IMR-90 (cell line): ENCODE measurements around the gene PLEKHD1. TPM values are rescaled to one million over a fixed set of nuclear protein-coding genes. Genes with fewer than 3 reads are reported as not detected.

ENCODE experiments used
- ATAC-seq: fragments of 200-7000 bp; cut with Tn5 transposase; 2 replicates; pipeline ENCODE4 v1.9.1; 2020; ENCODE audit warnings: low read depth, mild to moderate bottlenecking, moderate library complexity
- BruUV-seq: library from RNA; stranded (reverse); fragments of 400-500 nt; replicated peaks from 2 replicates; lab custom pipeline; 2021; lab: Mats Ljungman, UMichigan
- CTCF ChIA-PET: fragments of 300-600 bp; formaldehyde crosslinking; extraction: SDS; loops from one replicate; lab custom pipeline; 2021; ENCODE audit warnings: antibody characterized with exemption; lab: Yijun Ruan, JAX
- POLR2A ChIA-PET: fragments of 300-600 bp; sonication (Branson Sonifier 250); formaldehyde crosslinking; loops from one replicate; lab custom pipeline; 2022; ENCODE audit warnings: antibody characterized with exemption; ENCODE audit not compliant: unreplicated experiment; lab: Charles Lee
- DNase-seq: peaks from one replicate; pipeline ENCODE4 v3.0.0; 2013
- H2AFZ ChIP-seq: replicated peaks from 2 replicates; pipeline ENCODE3; 2013; ENCODE audit warnings: low read length, mild to moderate bottlenecking; ENCODE audit not compliant: poor library complexity
- H2AK5ac ChIP-seq: 2 replicates; pipeline ENCODE4 v1.6.1; 2013; ENCODE audit warnings: low read depth, low read length, inconsistent platforms
- H2AK9ac ChIP-seq: replicated peaks from 2 replicates; pipeline ENCODE3; 2013; ENCODE audit warnings: mild to moderate bottlenecking, low read depth, low read length, moderate library complexity; ENCODE audit not compliant: poor library complexity
- H2BK120ac ChIP-seq: 2 replicates; pipeline ENCODE4 v1.6.1; 2013; ENCODE audit warnings: low read depth, low read length, inconsistent platforms
- H2BK15ac ChIP-seq: 3 replicates; pipeline ENCODE4 v1.6.1; 2013; ENCODE audit warnings: low read depth, low read length, inconsistent platforms
- H2BK20ac ChIP-seq: 2 replicates; pipeline ENCODE4 v1.6.1; 2013; ENCODE audit warnings: low read depth, mild to moderate bottlenecking, inconsistent platforms, low read length, moderate library complexity
- H2BK5ac ChIP-seq: 2 replicates; pipeline ENCODE4 v1.6.1; 2013; ENCODE audit warnings: mild to moderate bottlenecking, low read depth, low read length, inconsistent platforms; ENCODE audit not compliant: poor library complexity, severe bottlenecking
- H3K14ac ChIP-seq: replicated peaks from 2 replicates; pipeline ENCODE4 v1.6.1; 2013; ENCODE audit warnings: low read depth, low read length, inconsistent platforms
- H3K18ac ChIP-seq: 2 replicates; pipeline ENCODE4 v1.6.1; 2013; ENCODE audit warnings: low read depth, low read length, control low read depth
- H3K23ac ChIP-seq: 2 replicates; pipeline ENCODE4 v1.6.1; 2013; ENCODE audit warnings: low read depth, low read length, inconsistent platforms
- H3K27ac ChIP-seq: 2 replicates; pipeline ENCODE4 v1.5.1; 2013; ENCODE audit warnings: mild to moderate bottlenecking, control low read depth, low read length; ENCODE audit not compliant: insufficient read depth
- H3K27me3 ChIP-seq: 2 replicates; pipeline ENCODE4 v1.6.1; 2013; ENCODE audit warnings: low read length; ENCODE audit not compliant: control insufficient read depth, insufficient read depth
- H3K36me3 ChIP-seq: 2 replicates; pipeline ENCODE4 v1.6.1; 2013; ENCODE audit warnings: low read length, mixed read lengths; ENCODE audit not compliant: control insufficient read depth, insufficient read depth
- H3K4ac ChIP-seq: 2 replicates; pipeline ENCODE4 v1.6.1; 2013; ENCODE audit warnings: low read depth, low read length, inconsistent platforms
- H3K4me1 ChIP-seq: 2 replicates; pipeline ENCODE4 v1.6.1; 2013; ENCODE audit warnings: low read length, mixed read lengths; ENCODE audit not compliant: control insufficient read depth, insufficient read depth
- H3K4me2 ChIP-seq: 2 replicates; pipeline ENCODE4 v1.6.1; 2013; ENCODE audit warnings: low read depth, mild to moderate bottlenecking, control low read depth, low read length, moderate library complexity
- H3K4me3 ChIP-seq: 2 replicates; pipeline ENCODE4 v1.5.1; 2013; ENCODE audit warnings: low read depth, mild to moderate bottlenecking, control low read depth, low read length, moderate library complexity; ENCODE audit not compliant: insufficient read depth
- H3K56ac ChIP-seq: 2 replicates; pipeline ENCODE4 v1.6.1; 2013; ENCODE audit warnings: low read length, inconsistent platforms; ENCODE audit not compliant: insufficient read depth; ENCODE audit errors: extremely low read depth
- H3K79me1 ChIP-seq, 2 experiments: 2 replicates each; pipeline ENCODE4 v1.6.1; 2013; ENCODE audit warnings: low read length in 2 of 2, inconsistent platforms in 1 of 2, low read depth in 1 of 2
- H3K9ac ChIP-seq: 2 replicates; pipeline ENCODE4 v1.6.1; 2013; ENCODE audit warnings: low read depth, low read length, control low read depth
- H3K9me1 ChIP-seq: 2 replicates; pipeline ENCODE4 v1.6.1; 2013; ENCODE audit warnings: low read length, inconsistent platforms; ENCODE audit not compliant: insufficient read depth
- H3K9me3 ChIP-seq: 2 replicates; pipeline ENCODE4 v1.6.1; 2013; ENCODE audit warnings: low read length; ENCODE audit not compliant: control insufficient read depth, insufficient read depth
- H4K20me1 ChIP-seq: 2 replicates; pipeline ENCODE4 v1.6.1; 2013; ENCODE audit warnings: low read length, inconsistent platforms; ENCODE audit not compliant: insufficient read depth
- H4K5ac ChIP-seq: 2 replicates; pipeline ENCODE4 v1.6.1; 2013; ENCODE audit warnings: mild to moderate bottlenecking, low read depth, low read length, control low read depth
- H4K8ac ChIP-seq, 2 experiments: 2 replicates each; pipeline ENCODE4 v1.6.1; 2013; ENCODE audit warnings: low read depth in 2 of 2, low read length in 2 of 2, control low read depth in 1 of 2, inconsistent platforms in 1 of 2
- H4K91ac ChIP-seq: 2 replicates; pipeline ENCODE4 v1.6.1; 2013; ENCODE audit warnings: low read depth, low read length, inconsistent platforms; ENCODE audit not compliant: insufficient read depth
- BHLHE40 ChIP-seq: fragments of 150-350 bp; IDR thresholded peaks from 2 replicates; pipeline ENCODE4 v1.6.1; 2016; ENCODE audit warnings: mild to moderate bottlenecking, low read depth, low read length
- CEBPB ChIP-seq: IDR thresholded peaks from 2 replicates; pipeline ENCODE4 v1.6.1; 2012; ENCODE audit warnings: low read depth, low read length, improper control_type of control experiment
- ELK1 ChIP-seq: fragments of 150-350 bp; IDR thresholded peaks from 2 replicates; pipeline ENCODE4 v1.6.1; 2016; ENCODE audit warnings: low read depth, mild to moderate bottlenecking, low read length, moderate library complexity, borderline replicate concordance
- FOS ChIP-seq: fragments of 150-350 bp; IDR thresholded peaks from 2 replicates; pipeline ENCODE4 v1.6.1; 2016; ENCODE audit warnings: low read depth, low read length
- MAFK ChIP-seq: IDR thresholded peaks from 2 replicates; pipeline ENCODE4 v1.6.1; 2012; ENCODE audit warnings: low read depth, low read length, improper control_type of control experiment
- MAZ ChIP-seq: IDR thresholded peaks from 2 replicates; pipeline ENCODE4 v1.6.1; 2012; ENCODE audit warnings: low read depth, mild to moderate bottlenecking, low read length, improper control_type of control experiment, moderate library complexity, borderline replicate concordance
- MXI1 ChIP-seq: IDR thresholded peaks from 2 replicates; pipeline ENCODE4 v1.6.1; 2012; ENCODE audit warnings: low read depth, mild to moderate bottlenecking, low read length, moderate library complexity, borderline replicate concordance
- NFE2L2 ChIP-seq: fragments of 150-350 bp; IDR thresholded peaks from 2 replicates; pipeline ENCODE4 v1.6.1; 2016; ENCODE audit warnings: low read depth, mild to moderate bottlenecking, low read length
- POLR2A ChIP-seq: IDR thresholded peaks from 2 replicates; pipeline ENCODE4 v1.6.1; 2012; ENCODE audit warnings: mild to moderate bottlenecking, low read depth, low read length
- RAD21 ChIP-seq: IDR thresholded peaks from 2 replicates; pipeline ENCODE4 v1.6.1; 2012; ENCODE audit warnings: low read length, improper control_type of control experiment
- RCOR1 ChIP-seq: IDR thresholded peaks from 2 replicates; pipeline ENCODE4 v1.6.1; 2012; ENCODE audit warnings: mild to moderate bottlenecking, low read length, improper control_type of control experiment; ENCODE audit not compliant: insufficient replicate concordance
- RFX5 ChIP-seq: IDR thresholded peaks from 2 replicates; pipeline ENCODE4 v1.8.0; 2012; ENCODE audit warnings: low read depth, mild to moderate bottlenecking, low read length, moderate library complexity
- SMC3 ChIP-seq: fragments of 150-350 bp; IDR thresholded peaks from 2 replicates; pipeline ENCODE4 v1.6.1; 2016; ENCODE audit warnings: low read depth, mild to moderate bottlenecking, antibody characterized with exemption, low read length, moderate library complexity
- WGBS, 2 experiments: methylation state at CpG; one replicate each; pipeline versions ENCODE4 v1.1.5 to v1.1.7; 2013; ENCODE audit warnings: missing lambda C conversion rate in 2 of 2; ENCODE audit not compliant: insufficient read length in 1 of 2; ENCODE audit errors: extremely low coverage in 2 of 2; 5-methylcytosine and 5-hydroxymethylcytosine counted together
- dilution Hi-C: fragments of 300-500 bp; cut with HindIII; formaldehyde crosslinking; loops from one replicate; pipeline ENCODE4 v1.14.3; 2018; ENCODE audit warnings: low sequenced_read_pairs; ENCODE audit not compliant: unreplicated experiment
- in situ Hi-C: fragments of 300-500 bp; cut with MboI; formaldehyde crosslinking; loops from 3 replicates; pipeline ENCODE4 v1.14.3; 2019; ENCODE audit warnings: low sequenced_read_pairs, inconsistent platforms, mixed read lengths
- intact Hi-C: fragments of 100-400 bp; cut with micrococcal nuclease; formaldehyde crosslinking; loops from 2 replicates; pipeline ENCODE4 v1.10.0; 2022
- polyA plus RNA-seq, 3 experiments: library from polyadenylated mRNA; depleted of rRNA; stranded (reverse); fragments of >200 nt; gene quantifications; 2 replicates each; pipeline ENCODE4 v1.2.3, GENCODE V29; 2012; ENCODE audit warnings: low replicate concordance in 1 of 3
- total RNA-seq: library from RNA; depleted of rRNA; stranded (reverse); fragments of >200 nt; gene quantifications from 2 replicates; pipeline ENCODE4 v1.2.3, GENCODE V29; 2012
- TF ChIP-seq, protein P1 (sequence below): fragments of 150-350 bp; IDR thresholded peaks from 2 replicates; pipeline ENCODE4 v1.6.1; 2017; ENCODE audit warnings: mild to moderate bottlenecking, antibody characterized with exemption, low read length, low read depth
- TF ChIP-seq, protein P2 (sequence below): conservative IDR thresholded peaks from 2 replicates; pipeline ENCODE4 v1.5.1; 2012; ENCODE audit warnings: mild to moderate bottlenecking, low read depth, low read length, improper control_type of control experiment

Gene PLEKHD1
- total and polyA plus RNA-seq, 2 of the 4 experiments (the other 2 are of a cell fraction), result under 0.01 TPM; not detected in 1

DNA sequence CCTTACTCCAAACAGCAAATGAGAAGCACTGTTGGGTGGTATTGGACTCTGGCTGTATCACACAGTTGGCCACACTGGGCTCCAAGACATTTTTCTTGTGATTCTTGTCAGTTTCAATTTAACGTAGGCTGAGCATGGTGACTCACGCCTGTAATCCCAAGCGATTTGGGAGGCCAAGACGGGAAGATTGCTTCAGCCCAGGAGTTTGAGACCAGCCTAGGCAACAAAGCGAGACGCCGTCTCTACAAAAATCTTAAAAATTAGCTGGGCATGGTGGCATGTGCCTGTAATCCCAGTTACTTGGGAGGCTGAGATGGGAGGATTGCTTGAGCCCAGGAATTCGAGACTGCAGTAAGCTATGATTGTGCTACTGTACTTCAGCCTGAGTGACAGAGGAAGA, 35.3 kb upstream of the PLEKHD1 start:
- Histone ChIP-seq H2AFZ (no peak overlapping the region), H4K20me1 (no peaks in the 10 kb centered on the region; the same call in 1 of the 2 replicates), H3K18ac (no peak overlapping the region)

More for the DNA sequence above, 35.3 kb upstream of the PLEKHD1 start:
- Histone ChIP-seq H4K91ac (no peak overlapping the region), H3K4me3 (no peak overlapping the region), H4K8ac (no peak overlapping the region), H2BK120ac (no peak overlapping the region), H3K9me1 (no peaks in the 10 kb centered on the region; the same call in 1 of the 2 replicates), H2BK20ac (no peak overlapping the region), H3K14ac (no peak overlapping the region), H3K9me3 (no peaks in the 10 kb centered on the region), H3K4ac (no peak overlapping the region), H3K23ac (no peak overlapping the region), H3K36me3 (peaks cover 6% of the 10 kb centered on the region; the same call in 1 of the 2 replicates), H3K27ac (no peak overlapping the region), H3K79me1 (peaks cover 22 to 30% of the 10 kb centered on the region in 2 experiments), H2AK5ac (no peak overlapping the region), H4K5ac (no peak overlapping the region), H3K9ac (no peak overlapping the region), H2AK9ac (no peak overlapping the region), H3K4me1 (no peaks in the 10 kb centered on the region), H2BK15ac (no peak overlapping the region), H3K4me2 (no peak overlapping the region), H3K27me3 (no peaks in the 10 kb centered on the region), H2BK5ac (no peak overlapping the region), H3K56ac (no peak overlapping the region)
- WGBS, 2 experiments, result 97% methylated on average over 3 of the region's 8 CpGs; no CpG with 5 or more reads in 1 of the 2 experiments
- POLR2A ChIA-PET, result no interaction called here
- dilution Hi-C loops, result no loop called here
- intact Hi-C loops, result no loop called here
- ATAC-seq (no peak), DNase-seq (no peak)
- in situ Hi-C loops, result no loop called here
- BruUV-seq, result no TSS peak
- TF ChIP-seq CEBPB (no peak), RFX5 (no peak), ELK1 (no peak), MAZ (no peak), FOS (no peak), RAD21 (no peak), NFE2L2 (no peak), POLR2A (no peak), SMC3 (no peak), RCOR1 (no peak), MAFK (no peak), MXI1 (no peak), BHLHE40 (no peak)
- TF ChIP-seq, protein P1, sequence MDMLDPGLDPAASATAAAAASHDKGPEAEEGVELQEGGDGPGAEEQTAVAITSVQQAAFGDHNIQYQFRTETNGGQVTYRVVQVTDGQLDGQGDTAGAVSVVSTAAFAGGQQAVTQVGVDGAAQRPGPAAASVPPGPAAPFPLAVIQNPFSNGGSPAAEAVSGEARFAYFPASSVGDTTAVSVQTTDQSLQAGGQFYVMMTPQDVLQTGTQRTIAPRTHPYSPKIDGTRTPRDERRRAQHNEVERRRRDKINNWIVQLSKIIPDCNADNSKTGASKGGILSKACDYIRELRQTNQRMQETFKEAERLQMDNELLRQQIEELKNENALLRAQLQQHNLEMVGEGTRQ, result no peak
- TF ChIP-seq, protein P2, sequence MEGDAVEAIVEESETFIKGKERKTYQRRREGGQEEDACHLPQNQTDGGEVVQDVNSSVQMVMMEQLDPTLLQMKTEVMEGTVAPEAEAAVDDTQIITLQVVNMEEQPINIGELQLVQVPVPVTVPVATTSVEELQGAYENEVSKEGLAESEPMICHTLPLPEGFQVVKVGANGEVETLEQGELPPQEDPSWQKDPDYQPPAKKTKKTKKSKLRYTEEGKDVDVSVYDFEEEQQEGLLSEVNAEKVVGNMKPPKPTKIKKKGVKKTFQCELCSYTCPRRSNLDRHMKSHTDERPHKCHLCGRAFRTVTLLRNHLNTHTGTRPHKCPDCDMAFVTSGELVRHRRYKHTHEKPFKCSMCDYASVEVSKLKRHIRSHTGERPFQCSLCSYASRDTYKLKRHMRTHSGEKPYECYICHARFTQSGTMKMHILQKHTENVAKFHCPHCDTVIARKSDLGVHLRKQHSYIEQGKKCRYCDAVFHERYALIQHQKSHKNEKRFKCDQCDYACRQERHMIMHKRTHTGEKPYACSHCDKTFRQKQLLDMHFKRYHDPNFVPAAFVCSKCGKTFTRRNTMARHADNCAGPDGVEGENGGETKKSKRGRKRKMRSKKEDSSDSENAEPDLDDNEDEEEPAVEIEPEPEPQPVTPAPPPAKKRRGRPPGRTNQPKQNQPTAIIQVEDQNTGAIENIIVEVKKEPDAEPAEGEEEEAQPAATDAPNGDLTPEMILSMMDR, result no peak
- CTCF ChIA-PET, result no interaction called here
